Measurements from ENCODE around the gene ZSWIM5.

DNA sequence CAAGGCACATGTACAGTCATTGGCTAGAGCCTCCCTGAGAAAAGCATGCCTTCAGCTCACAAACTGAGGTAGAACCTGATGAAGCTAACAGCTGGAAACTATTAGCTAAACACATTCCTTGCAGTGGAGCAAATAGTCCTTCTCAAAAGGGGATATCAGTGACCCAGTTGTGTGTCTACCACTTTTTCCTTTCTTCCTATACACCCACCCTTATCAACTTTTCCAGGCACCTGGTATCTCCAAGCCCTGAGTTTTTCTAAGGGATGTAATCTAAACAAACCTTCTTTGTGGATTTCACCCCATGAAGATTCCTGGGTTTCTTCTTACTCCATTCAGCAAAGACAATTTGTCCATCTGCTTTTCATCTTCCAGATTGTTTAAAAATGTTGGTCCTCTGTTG, 10.5 kb upstream of the ZSWIM5 start:
- TF ChIP-seq, protein P1, sequence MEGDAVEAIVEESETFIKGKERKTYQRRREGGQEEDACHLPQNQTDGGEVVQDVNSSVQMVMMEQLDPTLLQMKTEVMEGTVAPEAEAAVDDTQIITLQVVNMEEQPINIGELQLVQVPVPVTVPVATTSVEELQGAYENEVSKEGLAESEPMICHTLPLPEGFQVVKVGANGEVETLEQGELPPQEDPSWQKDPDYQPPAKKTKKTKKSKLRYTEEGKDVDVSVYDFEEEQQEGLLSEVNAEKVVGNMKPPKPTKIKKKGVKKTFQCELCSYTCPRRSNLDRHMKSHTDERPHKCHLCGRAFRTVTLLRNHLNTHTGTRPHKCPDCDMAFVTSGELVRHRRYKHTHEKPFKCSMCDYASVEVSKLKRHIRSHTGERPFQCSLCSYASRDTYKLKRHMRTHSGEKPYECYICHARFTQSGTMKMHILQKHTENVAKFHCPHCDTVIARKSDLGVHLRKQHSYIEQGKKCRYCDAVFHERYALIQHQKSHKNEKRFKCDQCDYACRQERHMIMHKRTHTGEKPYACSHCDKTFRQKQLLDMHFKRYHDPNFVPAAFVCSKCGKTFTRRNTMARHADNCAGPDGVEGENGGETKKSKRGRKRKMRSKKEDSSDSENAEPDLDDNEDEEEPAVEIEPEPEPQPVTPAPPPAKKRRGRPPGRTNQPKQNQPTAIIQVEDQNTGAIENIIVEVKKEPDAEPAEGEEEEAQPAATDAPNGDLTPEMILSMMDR (IDR thresholded peaks at IDR 0.05) = no peak
- TF ChIP-seq POLR2A (IDR thresholded peaks at IDR 0.05) (no peak), POLR2AphosphoS5 (IDR thresholded peaks at IDR 0.05; ENCODE audit: insufficient read depth in 1 of 2, low read depth in 1 of 2) (no peak)
